Suprapubic skin (tissue), 3 donors: ENCODE results near the gene ITGA8.

Experiments
- POLR2A ChIP-seq, 2 donors: fragments of 450-650 bp; IDR thresholded peaks; one replicate each; pipeline ENCODE4 v1.6.1; 2017; ENCODE audit warnings: antibody characterized with exemption in 2 of 2, mild to moderate bottlenecking in 2 of 2, moderate library complexity in 2 of 2
- TF ChIP-seq, protein P1 (sequence below), 2 donors: fragments of 200-600 bp in 1 of 2; fragments of 450-650 bp in 1 of 2; sonication (generic) in 1 of 2; IDR thresholded peaks; one replicate each; pipeline ENCODE4 v1.5.1; 2016 to 2019; ENCODE audit warnings: antibody characterized with exemption in 2 of 2, mild to moderate bottlenecking in 1 of 2, moderate library complexity in 1 of 2

DNA sequence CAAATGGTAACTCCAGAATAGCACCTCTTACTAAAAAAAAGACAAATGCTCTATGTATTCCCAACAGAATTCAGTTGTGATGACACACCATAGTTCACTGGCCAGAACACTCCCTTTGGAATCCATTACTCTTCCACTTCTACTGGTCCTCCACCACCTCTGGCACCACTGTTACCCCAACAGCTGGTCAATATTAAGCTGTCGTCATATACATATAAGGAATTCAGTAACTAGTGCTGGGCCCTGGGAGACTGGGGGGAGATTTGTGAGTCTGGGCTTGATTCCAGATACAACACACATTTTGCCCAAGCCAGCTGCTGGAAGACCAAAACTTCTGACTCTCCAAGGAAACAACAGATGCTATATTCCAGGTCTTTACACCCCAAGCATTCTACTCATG lies 26.0 kb upstream of the ITGA8 start:
- no peak for TF ChIP-seq POLR2A (IDR thresholded peaks at IDR 0.05)
- TF ChIP-seq, protein P1, sequence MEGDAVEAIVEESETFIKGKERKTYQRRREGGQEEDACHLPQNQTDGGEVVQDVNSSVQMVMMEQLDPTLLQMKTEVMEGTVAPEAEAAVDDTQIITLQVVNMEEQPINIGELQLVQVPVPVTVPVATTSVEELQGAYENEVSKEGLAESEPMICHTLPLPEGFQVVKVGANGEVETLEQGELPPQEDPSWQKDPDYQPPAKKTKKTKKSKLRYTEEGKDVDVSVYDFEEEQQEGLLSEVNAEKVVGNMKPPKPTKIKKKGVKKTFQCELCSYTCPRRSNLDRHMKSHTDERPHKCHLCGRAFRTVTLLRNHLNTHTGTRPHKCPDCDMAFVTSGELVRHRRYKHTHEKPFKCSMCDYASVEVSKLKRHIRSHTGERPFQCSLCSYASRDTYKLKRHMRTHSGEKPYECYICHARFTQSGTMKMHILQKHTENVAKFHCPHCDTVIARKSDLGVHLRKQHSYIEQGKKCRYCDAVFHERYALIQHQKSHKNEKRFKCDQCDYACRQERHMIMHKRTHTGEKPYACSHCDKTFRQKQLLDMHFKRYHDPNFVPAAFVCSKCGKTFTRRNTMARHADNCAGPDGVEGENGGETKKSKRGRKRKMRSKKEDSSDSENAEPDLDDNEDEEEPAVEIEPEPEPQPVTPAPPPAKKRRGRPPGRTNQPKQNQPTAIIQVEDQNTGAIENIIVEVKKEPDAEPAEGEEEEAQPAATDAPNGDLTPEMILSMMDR (IDR thresholded peaks at IDR 0.05) = no peak
